Measurements from ENCODE around the gene PEX16.

Gene PEX16

DNA sequence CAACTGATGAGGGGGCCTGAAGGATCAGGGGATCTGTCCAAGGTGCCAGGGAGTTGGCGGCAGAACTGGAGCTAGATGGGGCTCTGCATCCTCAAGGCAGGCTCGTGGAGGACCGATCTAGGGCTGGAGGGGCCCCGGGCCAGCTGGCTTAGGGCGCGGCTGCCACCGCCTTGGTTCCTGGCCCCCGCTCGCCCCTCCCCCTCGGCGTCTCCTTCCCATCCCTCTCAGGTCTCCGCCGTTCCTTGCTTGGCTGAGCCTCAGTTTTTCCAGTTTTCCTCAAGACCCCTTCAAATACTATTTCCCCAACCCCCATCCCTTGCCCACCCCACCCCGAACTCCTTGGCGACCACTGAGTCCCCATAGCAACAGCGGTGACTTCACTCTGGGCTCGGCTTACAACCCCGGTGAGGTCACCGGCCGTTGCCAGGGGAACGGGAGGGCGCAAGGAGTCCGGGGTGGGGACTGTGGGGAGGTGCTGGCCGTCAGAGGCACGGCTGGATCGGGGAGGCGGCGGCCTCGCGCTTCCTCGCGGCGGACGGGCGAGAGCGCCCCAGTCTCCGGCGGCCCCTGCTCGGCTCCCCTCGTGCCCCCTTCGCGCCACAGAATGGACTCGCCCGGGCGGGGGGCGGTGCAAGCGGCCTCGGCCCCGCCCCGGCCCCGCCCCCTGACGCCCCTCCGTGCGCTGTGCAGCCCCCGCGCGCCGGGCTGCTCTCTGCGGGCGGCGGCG is 18.1 kb downstream of the PEX16 start:
- DNase-seq (ENCODE audit: low read depth): peak; percentile 46
- TF ChIP-seq MYC (IDR thresholded peaks at IDR 0.05; ENCODE audit: low read depth, low read length) (no peak), POLR2A (IDR thresholded peaks at IDR 0.05; ENCODE audit: extremely low read depth, insufficient read length) (no peak), CTCF (IDR thresholded peaks at IDR 0.05; ENCODE audit: low read depth, low read length) (no peak)
- H3K4me3 ChIP-seq (ENCODE audit: low read depth, low read length): no peak overlapping the region

GRCh38 chr11:45899086-45899447 is 18.6 kb downstream of the PEX16 start:
- TF ChIP-seq MAX (IDR thresholded peaks at IDR 0.05; ENCODE audit: low read depth, low read length) (no peak), POLR2A (IDR thresholded peaks at IDR 0.05; ENCODE audit: extremely low read depth, insufficient read length) (no peak), CTCF (IDR thresholded peaks at IDR 0.05; ENCODE audit: low read depth, low read length) (no peak), MYC (IDR thresholded peaks at IDR 0.05; ENCODE audit: low read depth, low read length) (no peak)
- DNase-seq (ENCODE audit: low read depth): no peak
- H3K4me3 ChIP-seq (ENCODE audit: low read depth, low read length): no peak overlapping the region

DNA sequence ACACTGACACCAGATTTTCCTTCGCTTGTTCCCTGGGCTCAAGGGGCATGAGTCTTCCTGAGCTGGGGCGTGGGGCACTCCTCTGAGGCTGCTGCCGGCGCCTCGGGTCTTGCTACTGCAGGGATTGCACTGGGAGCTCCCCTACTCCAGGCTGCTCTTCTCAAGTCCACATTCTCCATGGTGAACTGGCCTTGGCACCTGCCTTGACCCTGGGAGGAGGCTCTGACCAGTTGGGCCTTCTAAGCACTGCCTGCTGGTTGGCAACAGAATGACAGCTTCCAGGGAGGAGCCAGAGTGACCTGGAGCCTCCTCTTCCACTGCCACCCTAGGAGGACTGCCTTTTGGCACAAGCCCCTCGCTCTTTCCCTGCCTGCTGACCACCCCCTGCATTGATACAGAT is 20.1 kb downstream of the PEX16 start:
- H3K4me3 ChIP-seq (ENCODE audit: low read depth, low read length): no peak overlapping the region
- no peak for TF ChIP-seq MAX (IDR thresholded peaks at IDR 0.05; ENCODE audit: low read depth, low read length)
- TF ChIP-seq POLR2A (IDR thresholded peaks at IDR 0.05; ENCODE audit: extremely low read depth, insufficient read length): no peak
- no peak for TF ChIP-seq MYC (IDR thresholded peaks at IDR 0.05; ENCODE audit: low read depth, low read length)
- no peak for TF ChIP-seq CTCF (IDR thresholded peaks at IDR 0.05; ENCODE audit: low read depth, low read length)
- DNase-seq (ENCODE audit: low read depth): no peak

GRCh38 chr11:45896422-45896984 is 21.2 kb downstream of the PEX16 start:
- TF ChIP-seq MAX (IDR thresholded peaks at IDR 0.05; ENCODE audit: low read depth, low read length) (no peak), POLR2A (IDR thresholded peaks at IDR 0.05; ENCODE audit: extremely low read depth, insufficient read length) (no peak), CTCF (IDR thresholded peaks at IDR 0.05; ENCODE audit: low read depth, low read length) (no peak), MYC (IDR thresholded peaks at IDR 0.05; ENCODE audit: low read depth, low read length) (no peak)
- no peak for DNase-seq (ENCODE audit: low read depth)
- H3K4me3 ChIP-seq (ENCODE audit: low read depth, low read length): no peak overlapping the region

DNA sequence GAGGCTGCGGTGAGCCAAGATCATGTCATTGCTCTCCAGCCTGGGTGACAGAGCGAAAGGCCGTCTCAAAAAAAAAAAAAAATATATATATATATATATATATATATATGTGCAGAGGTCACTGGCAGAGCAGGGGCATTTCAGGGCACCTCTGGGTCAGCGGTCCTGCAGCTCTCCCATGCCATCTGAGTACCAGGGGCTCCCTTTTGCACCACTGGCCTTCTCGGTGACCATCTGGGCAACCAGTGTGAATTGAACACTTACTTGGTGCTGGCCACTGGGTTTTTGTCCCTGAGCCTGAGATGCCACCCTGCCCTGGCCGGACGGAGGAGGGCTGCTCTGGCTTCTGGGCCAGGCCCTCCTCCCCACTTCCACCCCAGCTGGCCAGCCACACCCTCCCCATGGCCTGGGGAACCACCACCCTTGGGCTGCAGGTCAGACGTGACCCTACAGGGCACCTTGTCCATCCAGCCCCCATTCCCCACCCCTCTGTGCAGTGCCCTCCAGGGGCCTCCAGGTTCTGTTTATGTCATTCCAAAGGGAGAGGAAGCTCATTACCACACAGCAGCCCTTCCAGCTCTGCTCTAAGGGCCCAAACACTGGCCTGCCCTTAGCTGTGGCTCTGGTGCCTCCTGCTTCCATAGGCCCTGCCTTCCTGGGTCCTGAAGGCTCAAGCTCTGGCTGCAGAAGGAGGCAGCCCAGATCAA is 22.0 kb downstream of the PEX16 start:
- no peak for TF ChIP-seq CTCF (IDR thresholded peaks at IDR 0.05; ENCODE audit: low read depth, low read length)
- TF ChIP-seq POLR2A (IDR thresholded peaks at IDR 0.05; ENCODE audit: extremely low read depth, insufficient read length): no peak
- TF ChIP-seq MAX (IDR thresholded peaks at IDR 0.05; ENCODE audit: low read depth, low read length): no peak
- no peak for TF ChIP-seq MYC (IDR thresholded peaks at IDR 0.05; ENCODE audit: low read depth, low read length)
- DNase-seq (ENCODE audit: low read depth): no peak
- H3K4me3 ChIP-seq (ENCODE audit: low read depth, low read length): no peak overlapping the region
